Liver (tissue), 9 donors: ENCODE data around the gene STOX2. TPM values are rescaled to one million over a fixed set of nuclear protein-coding genes. Genes with fewer than 3 reads are reported as not detected.

Experiments used
- DNase-seq: peaks from one replicate; pipeline ENCODE4 v3.0.0-alpha.2; 2017; ENCODE audit warnings: low spot score
- H3K27ac ChIP-seq, 2 donors: one replicate each; pipeline ENCODE4 v1.7.0; 2013; ENCODE audit warnings: inconsistent platforms in 2 of 2, low read length in 2 of 2, control low read depth in 1 of 2, low read depth in 1 of 2, mild to moderate bottlenecking in 1 of 2
- H3K27me3 ChIP-seq, 4 donors: one replicate each; pipeline versions ENCODE4 v1.6.1 to v1.7.0; 2013; ENCODE audit warnings: low read length in 3 of 4, inconsistent platforms in 1 of 4, mild to moderate bottlenecking in 1 of 4, moderate library complexity in 1 of 4; ENCODE audit not compliant: control insufficient read depth in 4 of 4, insufficient read depth in 4 of 4
- H3K36me3 ChIP-seq, 4 donors: one replicate each; pipeline versions ENCODE4 v1.6.1 to v1.7.0; 2013; ENCODE audit warnings: low read length in 3 of 4, mild to moderate bottlenecking in 3 of 4, low read depth in 1 of 4, moderate library complexity in 1 of 4; ENCODE audit not compliant: control insufficient read depth in 4 of 4, insufficient read depth in 3 of 4
- H3K4me1 ChIP-seq, 4 donors: one replicate each; pipeline versions ENCODE4 v1.6.1 to v1.7.0; 2013; ENCODE audit warnings: low read length in 3 of 4, mild to moderate bottlenecking in 3 of 4, moderate library complexity in 1 of 4; ENCODE audit not compliant: control insufficient read depth in 4 of 4, insufficient read depth in 4 of 4
- H3K4me3 ChIP-seq, 3 donors: one replicate each; pipeline versions ENCODE4 v1.6.1 to v1.7.0; 2013; ENCODE audit warnings: low read length in 3 of 3, control low read depth in 1 of 3, low read depth in 1 of 3, mild to moderate bottlenecking in 1 of 3
- H3K9ac ChIP-seq, 2 donors: one replicate each; pipeline ENCODE4 v1.7.0; 2013; ENCODE audit warnings: low read length in 2 of 2, mild to moderate bottlenecking in 2 of 2, moderate library complexity in 2 of 2, control low read depth in 1 of 2, low read depth in 1 of 2
- H3K9me3 ChIP-seq, 4 donors: one replicate each; pipeline versions ENCODE4 v1.6.1 to v1.7.0; 2013; ENCODE audit warnings: low read length in 3 of 4; ENCODE audit not compliant: control insufficient read depth in 4 of 4
- EGR1 ChIP-seq, 2 donors: IDR thresholded peaks; 2 replicates each; pipeline ENCODE4 v1.6.1; 2016 to 2018; ENCODE audit warnings: antibody characterized with exemption in 2 of 2, low read depth in 2 of 2
- FOXA1 ChIP-seq: IDR thresholded peaks from 2 replicates; pipeline ENCODE4 v1.6.1; 2016; ENCODE audit warnings: antibody characterized with exemption
- FOXA2 ChIP-seq: IDR thresholded peaks from 2 replicates; pipeline ENCODE4 v1.6.1; 2016; ENCODE audit warnings: antibody characterized with exemption
- HNF4A ChIP-seq, 2 donors: conservative IDR thresholded peaks; 2 replicates each; pipeline ENCODE4 v1.6.1; 2016; ENCODE audit warnings: antibody characterized with exemption in 2 of 2, mild to moderate bottlenecking in 2 of 2
- HNF4G ChIP-seq: IDR thresholded peaks from 2 replicates; pipeline ENCODE4 v1.6.1; 2016; ENCODE audit warnings: antibody characterized with exemption
- JUND ChIP-seq, 2 donors: IDR thresholded peaks; 2 replicates each; pipeline ENCODE4 v1.6.1; 2016; ENCODE audit warnings: antibody characterized with exemption in 2 of 2
- NR2F2 ChIP-seq: IDR thresholded peaks from 2 replicates; pipeline ENCODE4 v1.6.1; 2016; ENCODE audit warnings: antibody characterized with exemption
- RAD21 ChIP-seq, 2 donors: IDR thresholded peaks; 2 replicates each; pipeline ENCODE4 v1.6.1; 2016; ENCODE audit warnings: antibody characterized with exemption in 2 of 2, mild to moderate bottlenecking in 2 of 2
- RXRA ChIP-seq, 2 donors: IDR thresholded peaks; 2 replicates each; pipeline ENCODE4 v1.6.1; 2017 to 2018; ENCODE audit warnings: antibody characterized with exemption in 2 of 2, mild to moderate bottlenecking in 1 of 2
- SP1 ChIP-seq: IDR thresholded peaks from 2 replicates; pipeline ENCODE4 v1.6.1; 2018; ENCODE audit warnings: antibody characterized with exemption, mild to moderate bottlenecking
- YY1 ChIP-seq: IDR thresholded peaks from 2 replicates; pipeline ENCODE4 v1.6.1; 2016; ENCODE audit warnings: antibody characterized with exemption, mild to moderate bottlenecking
- WGBS: extraction: QIAGEN DNeasy Blood & Tissue Kit; methylation state at CpG from one replicate; pipeline ENCODE4 v1.1.7; 2013; 5-methylcytosine and 5-hydroxymethylcytosine counted together
- polyA plus RNA-seq, 2 donors: library from polyadenylated mRNA; stranded (reverse) in 1 of 2; unstranded in 1 of 2; fragments of 200-250 nt in 1 of 2; fragments of >200 nt in 1 of 2; fragmentation: Nextera tagmentation in 1 of 2; extraction: Ambion mirVana in 1 of 2; gene quantifications; one replicate each; pipeline versions ENCODE4 v1.2.1 to v1.2.3, GENCODE V29; 2013 to 2015
- total RNA-seq, 2 donors: library from RNA; depleted of rRNA; stranded (reverse); fragments of >200 nt; gene quantifications; one replicate each; pipeline ENCODE4 v1.2.3, GENCODE V29; 2014
- TF ChIP-seq, protein P1 (sequence below): IDR thresholded peaks from 2 replicates; pipeline ENCODE4 v1.6.1; 2016; ENCODE audit warnings: antibody characterized with exemption, mild to moderate bottlenecking
- TF ChIP-seq, protein P2 (sequence below): IDR thresholded peaks from 2 replicates; pipeline ENCODE4 v1.6.1; 2016; ENCODE audit warnings: antibody characterized with exemption
- TF ChIP-seq, protein P3 (sequence below): IDR thresholded peaks from 2 replicates; pipeline ENCODE4 v1.6.1; 2016; ENCODE audit warnings: antibody characterized with exemption
- TF ChIP-seq, protein P4 (sequence below): fragments of 150-350 bp; IDR thresholded peaks from 2 replicates; pipeline ENCODE4 v1.5.1; 2017; ENCODE audit warnings: improper control_type of control experiment, low read depth, low read length; ENCODE audit not compliant: missing input control
- donor health status: healthy.
- donor health status: healthy.
- donor health status: healthy.
- donor health status: healthy.
- donor health status: healthy.

The STOX2 gene
- total and polyA plus RNA-seq, 4 donors = 1.4 to 12.6 (median 1.6) TPM

DNA sequence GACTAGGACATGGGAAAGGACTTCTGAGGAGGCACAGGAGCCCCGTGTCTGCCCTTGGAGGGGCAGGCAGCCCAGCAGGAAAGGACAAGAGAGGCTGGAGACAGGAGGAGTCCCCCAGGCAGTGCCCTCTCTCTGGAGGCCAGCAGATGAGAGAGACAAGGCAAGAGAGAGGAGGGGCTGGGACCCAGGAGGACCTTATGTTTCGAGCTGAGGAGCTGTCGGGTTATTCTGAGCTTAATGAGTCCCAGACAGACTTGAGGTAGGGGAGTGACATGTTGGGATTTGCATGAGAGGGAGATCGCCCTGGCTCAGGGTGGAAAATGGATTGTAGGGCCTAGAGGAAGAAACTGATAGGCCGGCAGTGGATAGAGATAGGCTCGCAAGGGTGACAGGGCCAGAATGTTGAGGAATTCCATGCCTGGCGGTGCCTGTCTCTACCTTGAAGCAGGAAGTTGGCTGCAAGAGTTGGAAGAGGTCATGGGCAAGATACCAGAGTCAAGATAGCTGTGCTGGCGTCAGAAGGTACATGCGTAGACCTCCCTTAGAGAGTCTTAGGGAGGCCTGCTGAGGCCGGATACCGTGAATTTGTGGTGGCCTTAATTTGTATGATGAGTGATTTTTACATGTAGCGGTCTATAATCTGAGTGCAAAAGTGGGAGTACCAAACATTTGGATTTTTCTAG is 19.4 kb downstream of the STOX2 start:
- DNase-seq = no peak
- H3K4me1 ChIP-seq = peaks cover 0 to 5% (median 0%) of the 10 kb centered on the region in 4 donors
- no peaks in the 10 kb centered on the region for H3K27me3 ChIP-seq
- H3K36me3 ChIP-seq = no peaks in the 10 kb centered on the region
- no peak overlapping the region for H3K27ac ChIP-seq
- H3K4me3 ChIP-seq = no peak overlapping the region
- WGBS = 95% methylated on average over 12 of the region's 12 CpGs
- peaks cover 0 to 2% (median 0%) of the 10 kb centered on the region in 4 donors for H3K9me3 ChIP-seq
- no peak overlapping the region for H3K9ac ChIP-seq
- TF ChIP-seq FOXA1 (no peak), EGR1 (IDR thresholded peaks at IDR 0.05; ENCODE audit: low read depth in 2 of 2) (no peak), HNF4G (no peak)
- TF ChIP-seq, protein P1, sequence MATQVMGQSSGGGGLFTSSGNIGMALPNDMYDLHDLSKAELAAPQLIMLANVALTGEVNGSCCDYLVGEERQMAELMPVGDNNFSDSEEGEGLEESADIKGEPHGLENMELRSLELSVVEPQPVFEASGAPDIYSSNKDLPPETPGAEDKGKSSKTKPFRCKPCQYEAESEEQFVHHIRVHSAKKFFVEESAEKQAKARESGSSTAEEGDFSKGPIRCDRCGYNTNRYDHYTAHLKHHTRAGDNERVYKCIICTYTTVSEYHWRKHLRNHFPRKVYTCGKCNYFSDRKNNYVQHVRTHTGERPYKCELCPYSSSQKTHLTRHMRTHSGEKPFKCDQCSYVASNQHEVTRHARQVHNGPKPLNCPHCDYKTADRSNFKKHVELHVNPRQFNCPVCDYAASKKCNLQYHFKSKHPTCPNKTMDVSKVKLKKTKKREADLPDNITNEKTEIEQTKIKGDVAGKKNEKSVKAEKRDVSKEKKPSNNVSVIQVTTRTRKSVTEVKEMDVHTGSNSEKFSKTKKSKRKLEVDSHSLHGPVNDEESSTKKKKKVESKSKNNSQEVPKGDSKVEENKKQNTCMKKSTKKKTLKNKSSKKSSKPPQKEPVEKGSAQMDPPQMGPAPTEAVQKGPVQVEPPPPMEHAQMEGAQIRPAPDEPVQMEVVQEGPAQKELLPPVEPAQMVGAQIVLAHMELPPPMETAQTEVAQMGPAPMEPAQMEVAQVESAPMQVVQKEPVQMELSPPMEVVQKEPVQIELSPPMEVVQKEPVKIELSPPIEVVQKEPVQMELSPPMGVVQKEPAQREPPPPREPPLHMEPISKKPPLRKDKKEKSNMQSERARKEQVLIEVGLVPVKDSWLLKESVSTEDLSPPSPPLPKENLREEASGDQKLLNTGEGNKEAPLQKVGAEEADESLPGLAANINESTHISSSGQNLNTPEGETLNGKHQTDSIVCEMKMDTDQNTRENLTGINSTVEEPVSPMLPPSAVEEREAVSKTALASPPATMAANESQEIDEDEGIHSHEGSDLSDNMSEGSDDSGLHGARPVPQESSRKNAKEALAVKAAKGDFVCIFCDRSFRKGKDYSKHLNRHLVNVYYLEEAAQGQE = no peak

DNA sequence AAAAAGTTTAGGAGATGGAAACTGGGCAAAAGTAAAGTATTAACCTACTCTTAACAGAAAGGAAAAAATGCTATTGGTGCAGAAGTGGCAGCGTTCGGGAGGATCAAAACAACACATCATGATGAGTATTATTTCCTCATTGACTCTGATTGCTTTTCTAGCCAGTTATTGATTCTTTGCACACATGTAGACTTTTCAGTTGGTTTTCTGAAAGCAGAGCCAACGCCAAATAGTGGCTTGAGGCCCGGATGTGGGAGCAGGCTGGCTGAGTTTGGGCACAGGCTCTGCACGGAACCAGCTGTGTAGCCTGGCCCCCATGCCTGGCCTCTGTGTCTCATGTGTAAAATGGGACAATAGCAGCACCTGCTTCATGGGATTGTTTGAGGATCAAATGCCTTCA is 21.8 kb downstream of the STOX2 start:
- no peak overlapping the region for H3K27ac ChIP-seq
- H3K36me3 ChIP-seq = no peaks in the 10 kb centered on the region
- peaks cover 0 to 2% (median 0%) of the 10 kb centered on the region in 4 donors for H3K9me3 ChIP-seq
- no peak for DNase-seq
- TF ChIP-seq, protein P2, sequence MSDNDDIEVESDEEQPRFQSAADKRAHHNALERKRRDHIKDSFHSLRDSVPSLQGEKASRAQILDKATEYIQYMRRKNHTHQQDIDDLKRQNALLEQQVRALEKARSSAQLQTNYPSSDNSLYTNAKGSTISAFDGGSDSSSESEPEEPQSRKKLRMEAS = peak; percentile 62
- TF ChIP-seq, protein P3, sequence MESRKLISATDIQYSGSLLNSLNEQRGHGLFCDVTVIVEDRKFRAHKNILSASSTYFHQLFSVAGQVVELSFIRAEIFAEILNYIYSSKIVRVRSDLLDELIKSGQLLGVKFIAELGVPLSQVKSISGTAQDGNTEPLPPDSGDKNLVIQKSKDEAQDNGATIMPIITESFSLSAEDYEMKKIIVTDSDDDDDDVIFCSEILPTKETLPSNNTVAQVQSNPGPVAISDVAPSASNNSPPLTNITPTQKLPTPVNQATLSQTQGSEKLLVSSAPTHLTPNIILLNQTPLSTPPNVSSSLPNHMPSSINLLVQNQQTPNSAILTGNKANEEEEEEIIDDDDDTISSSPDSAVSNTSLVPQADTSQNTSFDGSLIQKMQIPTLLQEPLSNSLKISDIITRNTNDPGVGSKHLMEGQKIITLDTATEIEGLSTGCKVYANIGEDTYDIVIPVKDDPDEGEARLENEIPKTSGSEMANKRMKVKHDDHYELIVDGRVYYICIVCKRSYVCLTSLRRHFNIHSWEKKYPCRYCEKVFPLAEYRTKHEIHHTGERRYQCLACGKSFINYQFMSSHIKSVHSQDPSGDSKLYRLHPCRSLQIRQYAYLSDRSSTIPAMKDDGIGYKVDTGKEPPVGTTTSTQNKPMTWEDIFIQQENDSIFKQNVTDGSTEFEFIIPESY = peak; percentile 40
- TF ChIP-seq FOXA1 (peak; percentile 21), NR2F2 (no peak), YY1 (peak; percentile 28), EGR1 (IDR thresholded peaks at IDR 0.05; ENCODE audit: low read depth in 2 of 2) (no peak), RAD21 (IDR thresholded peaks at IDR 0.05) (peak; percentile 9 to 22), JUND (IDR thresholded peaks at IDR 0.05) (peak in 1 of 2 donors; percentile 19), SP1 (peak; percentile 41), RXRA (IDR thresholded peaks at IDR 0.05) (peak in 1 of 2 donors; percentile 58), FOXA2 (peak; percentile 30), HNF4A (conservative IDR thresholded peaks at IDR 0.05) (peak; percentile 9 to 27)
- TF ChIP-seq, protein P1 = no peak
- TF ChIP-seq, protein P4, sequence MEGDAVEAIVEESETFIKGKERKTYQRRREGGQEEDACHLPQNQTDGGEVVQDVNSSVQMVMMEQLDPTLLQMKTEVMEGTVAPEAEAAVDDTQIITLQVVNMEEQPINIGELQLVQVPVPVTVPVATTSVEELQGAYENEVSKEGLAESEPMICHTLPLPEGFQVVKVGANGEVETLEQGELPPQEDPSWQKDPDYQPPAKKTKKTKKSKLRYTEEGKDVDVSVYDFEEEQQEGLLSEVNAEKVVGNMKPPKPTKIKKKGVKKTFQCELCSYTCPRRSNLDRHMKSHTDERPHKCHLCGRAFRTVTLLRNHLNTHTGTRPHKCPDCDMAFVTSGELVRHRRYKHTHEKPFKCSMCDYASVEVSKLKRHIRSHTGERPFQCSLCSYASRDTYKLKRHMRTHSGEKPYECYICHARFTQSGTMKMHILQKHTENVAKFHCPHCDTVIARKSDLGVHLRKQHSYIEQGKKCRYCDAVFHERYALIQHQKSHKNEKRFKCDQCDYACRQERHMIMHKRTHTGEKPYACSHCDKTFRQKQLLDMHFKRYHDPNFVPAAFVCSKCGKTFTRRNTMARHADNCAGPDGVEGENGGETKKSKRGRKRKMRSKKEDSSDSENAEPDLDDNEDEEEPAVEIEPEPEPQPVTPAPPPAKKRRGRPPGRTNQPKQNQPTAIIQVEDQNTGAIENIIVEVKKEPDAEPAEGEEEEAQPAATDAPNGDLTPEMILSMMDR = no peak
- H3K4me1 ChIP-seq = peaks cover 0 to 5% (median 0%) of the 10 kb centered on the region in 4 donors
- no peaks in the 10 kb centered on the region for H3K27me3 ChIP-seq
- H3K4me3 ChIP-seq = no peak overlapping the region
- H3K9ac ChIP-seq = no peak overlapping the region
- WGBS = 34% methylated on average over 5 of the region's 5 CpGs
